H1 (cell line): ENCODE results near the gene CIPC. TPM values are rescaled to one million over a fixed set of nuclear protein-coding genes. Genes with fewer than 3 reads are reported as not detected.

Experiments used
- CTCF ChIA-PET: fragments of 300-600 bp; sonication (Branson Sonifier 250); formaldehyde crosslinking; loops from one replicate; lab custom pipeline; 2021; ENCODE audit not compliant: partially characterized antibody; lab: Charles Lee
- POLR2A ChIA-PET: fragments of 300-600 bp; sonication (Branson Sonifier 250); formaldehyde crosslinking; loops from one replicate; lab custom pipeline; 2021; ENCODE audit warnings: inconsistent platforms; ENCODE audit not compliant: partially characterized antibody; lab: Charles Lee
- DNase-seq, 2 experiments: peaks; one replicate each; pipeline versions ENCODE4 v3.0.0 to v3.0.0-alpha.2; 2010 to 2022; ENCODE audit warnings: low spot score in 2 of 2, low read depth in 1 of 2, mixed read lengths in 1 of 2
- FAIRE-seq: peaks from 2 replicates; lab custom pipeline; 2011; peaks lifted over from hg19 to GRCh38; lab: Jason Lieb, UNC
- H2AFZ ChIP-seq: 2 replicates; pipeline ENCODE4 v1.8.1; 2012; ENCODE audit warnings: low read length, inconsistent platforms
- H2AK5ac ChIP-seq: 2 replicates; pipeline ENCODE4 v1.6.1; 2013; ENCODE audit warnings: low read depth, low read length
- H2BK120ac ChIP-seq: replicated peaks from 2 replicates; pipeline ENCODE3; 2013; ENCODE audit warnings: low read depth, low read length, inconsistent platforms
- H2BK12ac ChIP-seq: 2 replicates; pipeline ENCODE4 v1.6.1; 2013; ENCODE audit warnings: low read depth, low read length
- H2BK15ac ChIP-seq: 2 replicates; pipeline ENCODE4 v1.6.1; 2013; ENCODE audit warnings: low read length
- H2BK20ac ChIP-seq: 2 replicates; pipeline ENCODE4 v1.6.1; 2013; ENCODE audit warnings: low read length
- H2BK5ac ChIP-seq: 2 replicates; pipeline ENCODE4 v1.6.1; 2013; ENCODE audit warnings: low read depth, low read length
- H3K14ac ChIP-seq: 2 replicates; pipeline ENCODE4 v1.6.1; 2013; ENCODE audit warnings: inconsistent platforms; ENCODE audit not compliant: insufficient read length
- H3K18ac ChIP-seq: 2 replicates; pipeline ENCODE4 v1.6.1; 2013; ENCODE audit warnings: low read length; ENCODE audit errors: extremely low read depth
- H3K23ac ChIP-seq: 2 replicates; pipeline ENCODE4 v1.6.1; 2013; ENCODE audit warnings: inconsistent platforms; ENCODE audit not compliant: insufficient read length
- H3K23me2 ChIP-seq: 2 replicates; pipeline ENCODE4 v1.6.1; 2013; ENCODE audit warnings: low read depth, low read length
- H3K27ac ChIP-seq: 2 replicates; pipeline ENCODE4 v1.6.1; 2011; ENCODE audit warnings: low read depth, low read length, inconsistent platforms
- H3K27me3 ChIP-seq, 4 experiments: replicated peaks in 1 of 4; 1 replicate in 1 of 4; 2 replicates in 3 of 4; pipeline versions ENCODE4 v1.6.1 to v1.8.1; 2011 to 2013; ENCODE audit warnings: low read length in 3 of 4, mild to moderate bottlenecking in 3 of 4, inconsistent platforms in 2 of 4, mixed read lengths in 2 of 4, moderate library complexity in 1 of 4; ENCODE audit not compliant: control insufficient read depth in 3 of 4, insufficient read depth in 3 of 4; ENCODE audit errors: extremely low read depth in 1 of 4
- H3K36me3 ChIP-seq, 4 experiments: 2 replicates each; pipeline versions ENCODE4 v1.6.1 to v1.8.1; 2011 to 2013; ENCODE audit warnings: mild to moderate bottlenecking in 4 of 4, low read length in 3 of 4, moderate library complexity in 2 of 4, control low read depth in 1 of 4, inconsistent platforms in 1 of 4; ENCODE audit not compliant: insufficient read depth in 4 of 4, control insufficient read depth in 2 of 4
- H3K4ac ChIP-seq: replicated peaks from 2 replicates; pipeline ENCODE3; 2013; ENCODE audit warnings: low read length, low read depth, mixed read lengths, inconsistent platforms; ENCODE audit not compliant: insufficient read length
- H3K4me1 ChIP-seq, 4 experiments: replicated peaks in 1 of 4; 1 replicate in 1 of 4; 2 replicates in 3 of 4; pipeline versions ENCODE4 v1.6.1 to v1.8.1; 2011 to 2013; ENCODE audit warnings: low read length in 3 of 4, inconsistent platforms in 2 of 4, mixed read lengths in 1 of 4; ENCODE audit not compliant: insufficient read depth in 4 of 4, control insufficient read depth in 3 of 4
- H3K4me2 ChIP-seq, 2 experiments: 2 replicates each; pipeline versions ENCODE4 v1.6.1 to v1.8.1; 2011 to 2013; ENCODE audit warnings: low read depth in 2 of 2, low read length in 2 of 2, control low read depth in 1 of 2, inconsistent platforms in 1 of 2, mild to moderate bottlenecking in 1 of 2; ENCODE audit not compliant: insufficient read depth in 1 of 2
- H3K4me3 ChIP-seq, 4 experiments: fragments of 200-600, 300-600 bp in 1 of 4; sonication (generic), shearing (Covaris generic), sonication (Bioruptor Twin) in 1 of 4; 2 replicates each; pipeline versions ENCODE4 v1.5.1 to v1.8.1; 2011 to 2016; ENCODE audit warnings: low read length in 4 of 4, low read depth in 3 of 4, control low read depth in 2 of 4, inconsistent platforms in 2 of 4, mild to moderate bottlenecking in 2 of 4, mixed read lengths in 1 of 4, moderate library complexity in 1 of 4; ENCODE audit not compliant: insufficient read depth in 2 of 4; ENCODE audit errors: extremely low read depth in 1 of 4
- H3K56ac ChIP-seq: replicated peaks from 2 replicates; pipeline ENCODE3; 2013; ENCODE audit warnings: low read depth, mild to moderate bottlenecking, mixed read lengths, low read length, inconsistent platforms; ENCODE audit not compliant: insufficient read length
- H3K79me1 ChIP-seq: 2 replicates; pipeline ENCODE4 v1.6.1; 2013; ENCODE audit warnings: low read depth, low read length, control low read depth
- H3K79me2 ChIP-seq, 2 experiments: 2 replicates each; pipeline versions ENCODE4 v1.6.1 to v1.8.1; 2012 to 2013; ENCODE audit warnings: low read length in 2 of 2, mild to moderate bottlenecking in 2 of 2, inconsistent platforms in 1 of 2; ENCODE audit not compliant: insufficient read depth in 2 of 2, control insufficient read depth in 1 of 2
- H3K9ac ChIP-seq, 4 experiments: replicated peaks in 1 of 4; 1 replicate in 1 of 4; 2 replicates in 3 of 4; pipeline versions ENCODE4 v1.6.1 to v1.8.1; 2011 to 2013; ENCODE audit warnings: low read depth in 3 of 4, low read length in 3 of 4, control low read depth in 2 of 4, mild to moderate bottlenecking in 2 of 4, moderate library complexity in 2 of 4, inconsistent platforms in 1 of 4; ENCODE audit errors: extremely low read depth in 1 of 4
- H3K9me3 ChIP-seq, 2 experiments: 2 replicates each; pipeline versions ENCODE4 v1.6.1 to v1.8.1; 2012 to 2013; ENCODE audit warnings: mild to moderate bottlenecking in 2 of 2, moderate library complexity in 2 of 2, control low read depth in 1 of 2, inconsistent platforms in 1 of 2, low read depth in 1 of 2, low read length in 1 of 2, mixed read lengths in 1 of 2; ENCODE audit not compliant: insufficient read depth in 2 of 2
- H4K20me1 ChIP-seq, 2 experiments: replicated peaks in 1 of 2; 2 replicates each; pipeline versions ENCODE3 to v1.8.1; 2011 to 2013; ENCODE audit warnings: inconsistent platforms in 2 of 2, low read length in 2 of 2, mild to moderate bottlenecking in 1 of 2; ENCODE audit not compliant: insufficient read depth in 2 of 2, control insufficient read depth in 1 of 2
- H4K5ac ChIP-seq: 2 replicates; pipeline ENCODE4 v1.6.1; 2013; ENCODE audit warnings: low read length, low read depth, mixed read lengths, inconsistent platforms; ENCODE audit not compliant: insufficient read length
- H4K8ac ChIP-seq: 2 replicates; pipeline ENCODE4 v1.8.0; 2013; ENCODE audit warnings: mild to moderate bottlenecking, moderate library complexity, low read length, inconsistent platforms; ENCODE audit not compliant: insufficient read depth; ENCODE audit errors: extremely low read depth
- H4K91ac ChIP-seq: replicated peaks from 2 replicates; pipeline ENCODE3; 2013; ENCODE audit warnings: low read length, mixed read lengths, inconsistent platforms; ENCODE audit not compliant: insufficient read length
- NANOG ChIP-seq: IDR thresholded peaks from 2 replicates; pipeline ENCODE4 v1.6.1; 2011; ENCODE audit warnings: low read length, low read depth, mild to moderate bottlenecking, inconsistent platforms; ENCODE audit not compliant: insufficient read depth, poor library complexity, severe bottlenecking
- SUZ12 ChIP-seq: fragments of 200-600 bp; sonication (generic); IDR thresholded peaks from 2 replicates; pipeline ENCODE4 v1.6.1; 2012; ENCODE audit warnings: mild to moderate bottlenecking, inconsistent platforms, low read length, moderate library complexity, mixed read lengths
- TAF1 ChIP-seq: IDR thresholded peaks from 2 replicates; pipeline ENCODE4 v1.6.1; 2011; ENCODE audit warnings: mild to moderate bottlenecking, low read depth, low read length
- TBP ChIP-seq: IDR thresholded peaks from 2 replicates; pipeline ENCODE4 v1.6.1; 2011; ENCODE audit warnings: low read depth, low read length, improper control_type of control experiment
- WGBS, 2 experiments: shearing (Covaris generic) in 1 of 2; methylation state at CpG; one replicate each; pipeline versions ENCODE4 v1.1.6 to v1.1.7; 2013 to 2015; ENCODE audit warnings: low lambda C conversion rate in 2 of 2, mixed read lengths in 2 of 2, inconsistent platforms in 1 of 2, low coverage in 1 of 2, missing lambda C conversion rate in 1 of 2; ENCODE audit not compliant: insufficient replicate concordance in 2 of 2, insufficient coverage in 1 of 2, insufficient read length in 1 of 2; ENCODE audit errors: extremely low coverage in 1 of 2, missing lambda C conversion rate in 1 of 2; 5-methylcytosine and 5-hydroxymethylcytosine counted together
- polyA plus RNA-seq, 7 experiments: library from polyadenylated mRNA; depleted of rRNA in 3 of 7; stranded (reverse) in 5 of 7; unstranded in 2 of 7; fragments of >200 nt in 5 of 7; fragments of 200-250 nt in 2 of 7; gene quantifications; 1 replicate in 5 of 7; 2 replicates in 1 of 7; 4 replicates in 1 of 7; pipeline versions ENCODE4 v1.2.1 to v1.2.3, GENCODE V29; 2011 to 2013; ENCODE audit warnings: missing spikeins in 2 of 7, mixed read lengths in 2 of 7
- total RNA-seq: library from RNA; stranded (reverse); fragmentation: NEBNext Ultra II Directional; extraction: Animal tissue kit (Norgen Biotek cat#: 25700); gene quantifications from 2 replicates; pipeline ENCODE4 v1.2.1, GENCODE V29; 2021

The CIPC gene
- total and polyA plus RNA-seq, 2 of the 8 experiments (the other 6 are each of a cell fraction or from before 2014, with no cell fraction given): 13.9 to 32.7 TPM

DNA sequence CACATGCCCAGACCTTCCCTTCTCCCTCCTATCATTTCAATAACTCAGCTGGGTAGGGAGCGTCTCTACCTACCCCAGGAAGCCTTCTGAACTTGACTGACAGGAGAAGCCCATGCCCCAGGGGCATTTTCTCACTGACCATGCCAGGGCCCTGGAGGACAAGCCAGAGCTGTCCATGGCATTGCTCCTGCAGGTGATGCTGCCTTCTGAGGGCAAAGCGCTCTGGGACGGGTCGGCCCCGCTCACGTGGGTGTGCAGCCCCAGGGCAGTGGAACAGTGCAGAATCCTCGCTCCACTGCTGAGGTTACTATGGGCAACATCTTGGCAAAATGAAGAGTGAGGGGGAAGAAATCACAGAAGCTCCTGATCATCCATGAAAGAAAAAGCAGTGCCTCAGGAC is 28.5 kb upstream of the CIPC start:
- ChIA-PET CTCF (interaction anchor here (1.1 to 16.3 kb wide), 41 partner anchors 9 to 359 kb away, joined by 3 to 719 read pairs (median 6); partner anchors contain the start of genes IRF2BPL and ZDHHC22), POLR2A (interaction anchor here (1.2 to 1.4 kb wide), 2 partner anchors 22 to 27 kb away, joined by 3 to 4 read pairs; no protein-coding TSS in a partner anchor)
- no peak overlapping the region for H2BK20ac ChIP-seq
- H2AFZ ChIP-seq: no peak overlapping the region
- H3K4me3 ChIP-seq: no peak overlapping the region
- H2BK15ac ChIP-seq: no peak overlapping the region
- no peak overlapping the region for H3K4me2 ChIP-seq
- no peak overlapping the region for H2AK5ac ChIP-seq
- FAIRE-seq (no peak), DNase-seq (no peak)
- WGBS, 2 experiments: 96% methylated on average over 7 of the region's 7 CpGs; no CpG with 5 or more reads in 1 of the 2 experiments
- H2BK12ac ChIP-seq: peak overlapping the region; percentile 96
- no peaks in the 10 kb centered on the region for H3K23me2 ChIP-seq
- no peak for TF ChIP-seq NANOG
- TF ChIP-seq SUZ12: no peak
- no peak for TF ChIP-seq TAF1
- no peak for TF ChIP-seq TBP
- no peak overlapping the region for H4K91ac ChIP-seq
- H2BK120ac ChIP-seq: no peak overlapping the region
- H3K27ac ChIP-seq: no peak overlapping the region
- no peaks in the 10 kb centered on the region for H3K9me3 ChIP-seq
- no peaks in the 10 kb centered on the region for H3K36me3 ChIP-seq
- no peaks in the 10 kb centered on the region for H3K79me1 ChIP-seq
- no peaks in the 10 kb centered on the region for H3K79me2 ChIP-seq
- H4K20me1 ChIP-seq: no peaks in the 10 kb centered on the region
- H3K56ac ChIP-seq: no peak overlapping the region
- no peak overlapping the region for H3K23ac ChIP-seq
- no peak overlapping the region for H3K9ac ChIP-seq
- H3K4ac ChIP-seq: no peak overlapping the region
- no peak overlapping the region for H3K14ac ChIP-seq
- no peak overlapping the region for H3K18ac ChIP-seq
- H4K8ac ChIP-seq: no peak overlapping the region
- no peak overlapping the region for H4K5ac ChIP-seq
- H3K4me1 ChIP-seq: peaks cover 0 to 3% (median 1%) of the 10 kb centered on the region in 4 experiments; a peak in 4 of 7 replicates
- H2BK5ac ChIP-seq: 0 out of 2 replicates have a peak overlapping the region, but pooled peaks have one; percentile 12
- no peaks in the 10 kb centered on the region; a peak in 1 of 7 replicates for H3K27me3 ChIP-seq
